Measurements from ENCODE around the gene PLCXD1.
"Not testable (repeated sequence)": the region's sequence is repeated elsewhere in the genome, so short reads cannot be mapped to it uniquely, and the experiment has no call there.

Gene PLCXD1

GRCh38 chrX:291411-291901 lies 10.3 kb downstream of the PLCXD1 start:
- no peak for DNase-seq (ENCODE audit: low read depth in 2 of 2)

- DNase-seq (ENCODE audit: low read depth in 2 of 2): no peak
Observed at GRCh38 chrX:292900-293897, 12.0 kb downstream of the PLCXD1 start.

- DNase-seq (ENCODE audit: low read depth in 2 of 2): no peak
Observed at GRCh38 chrX:295136-295535, 14.0 kb downstream of the PLCXD1 start.

GRCh38 chrX:298993-299392 lies 17.8 kb downstream of the PLCXD1 start:
- DNase-seq (ENCODE audit: low read depth in 2 of 2): no peak

- no peak for DNase-seq (ENCODE audit: low read depth in 2 of 2)
Observed at GRCh38 chrX:300334-300733, 19.2 kb downstream of the PLCXD1 start.

GRCh38 chrX:302975-303374 lies 21.8 kb downstream of the PLCXD1 start:
- no peak for DNase-seq (ENCODE audit: low read depth in 2 of 2)

- not testable (repeated sequence) for DNase-seq (ENCODE audit: low read depth in 2 of 2)
Observed at GRCh38 chrX:305781-306613, 24.8 kb downstream of the PLCXD1 start.

GRCh38 chrX:306614-307251 lies 25.6 kb downstream of the PLCXD1 start:
- not testable (repeated sequence) for DNase-seq (ENCODE audit: low read depth in 2 of 2)

- DNase-seq (ENCODE audit: low read depth in 2 of 2): no peak
Observed at GRCh38 chrX:307261-308111, 26.3 kb downstream of the PLCXD1 start.

- DNase-seq (ENCODE audit: low read depth in 2 of 2): no peak
Observed at GRCh38 chrX:308821-309520, 27.8 kb downstream of the PLCXD1 start.

GRCh38 chrX:310621-311155 lies 29.5 kb downstream of the PLCXD1 start:
- DNase-seq (ENCODE audit: low read depth in 2 of 2): no peak

GRCh38 chrX:311156-312129 lies 30.3 kb downstream of the PLCXD1 start:
- DNase-seq (ENCODE audit: low read depth in 2 of 2): no peak

GRCh38 chrX:312621-313331 lies 31.6 kb downstream of the PLCXD1 start:
- DNase-seq (ENCODE audit: low read depth in 2 of 2): no peak

GRCh38 chrX:313546-313945 lies 32.4 kb downstream of the PLCXD1 start:
- DNase-seq (ENCODE audit: low read depth in 2 of 2): no peak

GRCh38 chrX:314049-314448 lies 32.9 kb downstream of the PLCXD1 start:
- DNase-seq (ENCODE audit: low read depth in 2 of 2): no peak

GRCh38 chrX:314781-315595 lies 33.8 kb downstream of the PLCXD1 start:
- DNase-seq (ENCODE audit: low read depth in 2 of 2): no peak
